Endothelial cell of umbilical vein (primary cell): ENCODE results near the gene SKIDA1. TPM values are rescaled to one million over a fixed set of nuclear protein-coding genes. Genes with fewer than 3 reads are reported as not detected.

Experiments used
- BruUV-seq: library from RNA; stranded (reverse); fragments of 400-500 nt; replicated peaks from 2 replicates; lab custom pipeline; 2021; lab: Mats Ljungman, UMichigan
- CTCF ChIA-PET: fragments of 300-600, 350-600 bp; sonication (Branson Sonifier 250); formaldehyde crosslinking; loops from one replicate; lab custom pipeline; 2021; ENCODE audit warnings: antibody characterized with exemption, inconsistent platforms; lab: Charles Lee
- POLR2A ChIA-PET: fragments of 300-600, 350-600 bp; sonication (Branson Sonifier 250); formaldehyde crosslinking; loops from one replicate; lab custom pipeline; 2021; ENCODE audit warnings: antibody characterized with exemption, inconsistent platforms; lab: Charles Lee
- DNase-seq: peaks from one replicate; pipeline ENCODE4 v3.0.0-alpha.2; 2011; ENCODE audit warnings: low read depth, low spot score
- FAIRE-seq: peaks from 2 replicates; lab custom pipeline; 2011; peaks lifted over from hg19 to GRCh38; lab: Jason Lieb, UNC
- H2AFZ ChIP-seq: 2 replicates; pipeline ENCODE4 v1.6.0; 2012; ENCODE audit warnings: low read depth, low read length, control low read depth, inconsistent platforms
- H3K27ac ChIP-seq: 2 replicates; pipeline ENCODE4 v1.5.1; 2011; ENCODE audit warnings: low read depth, mild to moderate bottlenecking, control low read depth, low read length, moderate library complexity; ENCODE audit not compliant: insufficient read depth
- H3K27me3 ChIP-seq, 2 experiments: 2 replicates each; pipeline versions ENCODE4 v1.6.0 to v1.6.1; 2011; ENCODE audit warnings: low read length in 2 of 2, mixed read lengths in 1 of 2; ENCODE audit not compliant: control insufficient read depth in 2 of 2, insufficient read depth in 2 of 2
- H3K36me3 ChIP-seq, 2 experiments: 2 replicates in 1 of 2; 3 replicates in 1 of 2; pipeline ENCODE4 v1.5.1; 2011; ENCODE audit warnings: low read length in 2 of 2, mild to moderate bottlenecking in 1 of 2, moderate library complexity in 1 of 2; ENCODE audit not compliant: control insufficient read depth in 2 of 2, insufficient read depth in 2 of 2; ENCODE audit errors: extremely low read depth in 1 of 2
- H3K4me1 ChIP-seq: 3 replicates; pipeline ENCODE4 v1.5.1; 2011; ENCODE audit warnings: mild to moderate bottlenecking, low read length; ENCODE audit not compliant: control insufficient read depth, insufficient read depth; ENCODE audit errors: extremely low read depth
- H3K4me2 ChIP-seq: 2 replicates; pipeline ENCODE4 v1.6.1; 2011; ENCODE audit warnings: low read length, control low read depth, mixed read lengths; ENCODE audit not compliant: insufficient read depth
- H3K4me3 ChIP-seq, 3 experiments: fragments of 200-600 bp in 1 of 3; sonication (generic), shearing (Covaris generic) in 1 of 3; replicated peaks in 1 of 3; 2 replicates each; pipeline ENCODE4 v1.5.1; 2011 to 2016; ENCODE audit warnings: control low read depth in 3 of 3, low read length in 3 of 3, mild to moderate bottlenecking in 2 of 3, inconsistent platforms in 1 of 3, low read depth in 1 of 3, moderate library complexity in 1 of 3; ENCODE audit not compliant: insufficient read depth in 1 of 3
- H3K79me2 ChIP-seq: 2 replicates; pipeline ENCODE4 v1.6.0; 2012; ENCODE audit warnings: low read length, inconsistent platforms; ENCODE audit not compliant: control insufficient read depth, insufficient read depth
- H3K9ac ChIP-seq: replicated peaks from 2 replicates; pipeline ENCODE3; 2011; ENCODE audit warnings: low read length, control low read depth; ENCODE audit not compliant: insufficient read depth; ENCODE audit errors: extremely low read depth
- H3K9me1 ChIP-seq: replicated peaks from 3 replicates; pipeline ENCODE4 v1.6.0; 2011; ENCODE audit warnings: mild to moderate bottlenecking, low read length; ENCODE audit not compliant: control insufficient read depth, insufficient read depth; ENCODE audit errors: extremely low read depth
- H3K9me3 ChIP-seq: replicated peaks from 2 replicates; pipeline ENCODE4 v1.5.1; 2012; ENCODE audit warnings: low read length, inconsistent platforms; ENCODE audit not compliant: control insufficient read depth, insufficient read depth
- H4K20me1 ChIP-seq: replicated peaks from 2 replicates; pipeline ENCODE3; 2011; ENCODE audit warnings: mild to moderate bottlenecking, low read length; ENCODE audit not compliant: control insufficient read depth, insufficient read depth; ENCODE audit errors: extremely low read depth
- CTCF ChIP-seq, 2 donors: IDR thresholded peaks; 1 replicate in 1 of 2; 2 replicates in 1 of 2; pipeline ENCODE4 v1.5.1; 2011; ENCODE audit warnings: low read length in 2 of 2, mild to moderate bottlenecking in 2 of 2, moderate library complexity in 2 of 2, control low read depth in 1 of 2, inconsistent platforms in 1 of 2, low read depth in 1 of 2; ENCODE audit not compliant: insufficient read depth in 1 of 2; ENCODE audit errors: extremely low read depth in 1 of 2
- EZH2 ChIP-seq: IDR thresholded peaks from 2 replicates; pipeline ENCODE4 v1.6.1; 2012; ENCODE audit warnings: borderline replicate concordance, low read depth, mild to moderate bottlenecking, moderate library complexity, low read length, inconsistent platforms; ENCODE audit not compliant: severe bottlenecking
- FOS ChIP-seq: IDR thresholded peaks from 2 replicates; pipeline ENCODE4 v1.6.1; 2011; ENCODE audit warnings: mild to moderate bottlenecking, low read length, moderate library complexity, borderline replicate concordance; ENCODE audit not compliant: insufficient read depth
- JUN ChIP-seq: IDR thresholded peaks from 2 replicates; pipeline ENCODE4 v1.6.1; 2011; ENCODE audit warnings: borderline replicate concordance, low read depth; ENCODE audit not compliant: insufficient read length, insufficient read depth
- MYC ChIP-seq: IDR thresholded peaks from one replicate; pipeline ENCODE4 v1.6.1; 2011; ENCODE audit warnings: mild to moderate bottlenecking, low read depth, low read length
- POLR2A ChIP-seq: IDR thresholded peaks from 2 replicates; pipeline ENCODE4 v1.6.1; 2012; ENCODE audit warnings: low read depth, mild to moderate bottlenecking, control low read depth, low read length
- POLR2AphosphoS5 ChIP-seq: IDR thresholded peaks from 2 replicates; pipeline ENCODE4 v1.6.1; 2012; ENCODE audit warnings: low read depth, mild to moderate bottlenecking, control low read depth, low read length, moderate library complexity; ENCODE audit not compliant: insufficient read depth
- dilution Hi-C: fragments of 300-500 bp; cut with MboI; formaldehyde crosslinking; loops from one replicate; pipeline ENCODE4 v1.15.0; 2019; ENCODE audit warnings: low sequenced_read_pairs; ENCODE audit not compliant: extremely low pct_ligation_motif_present
- intact Hi-C: fragments of 100-400 bp; cut with micrococcal nuclease; formaldehyde crosslinking; loops from one replicate; pipeline ENCODE4 v1.10.0; 2022
- polyA plus RNA-seq, 4 experiments: library from polyadenylated mRNA; depleted of rRNA in 3 of 4; stranded (reverse) in 3 of 4; unstranded in 1 of 4; fragments of >200 nt; gene quantifications; 2 replicates each; pipeline versions ENCODE4 v1.2.1 to v1.2.3, GENCODE V29; 2011 to 2012; ENCODE audit warnings: missing spikeins in 1 of 4
- total RNA-seq: library from RNA; stranded (reverse); gene quantifications from 2 replicates; pipeline ENCODE4 v1.2.3, GENCODE V29; 2021

Gene SKIDA1
- total and polyA plus RNA-seq, 2 donors (not counting 3 experiments of a cell fraction or from before 2014, with no cell fraction given): 0.21 to 0.71 TPM

GRCh38 chr10:21508706-21509331 is 16.7 kb downstream of the SKIDA1 start:
- dilution Hi-C loops: no loop called here
- H3K4me1 ChIP-seq: no peaks in the 10 kb centered on the region
- ChIA-PET POLR2A (no interaction called here), CTCF (interaction anchor here (0.5 kb wide), 1 partner anchor 761 kb away, joined by 3 read pairs; no protein-coding TSS in a partner anchor)
- H3K9ac ChIP-seq: no peak overlapping the region
- no TSS peak for BruUV-seq
- intact Hi-C loops: no loop called here
- H4K20me1 ChIP-seq: no peaks in the 10 kb centered on the region
- TF ChIP-seq POLR2A: no peak
- no peak for TF ChIP-seq JUN
- TF ChIP-seq CTCF (IDR thresholded peaks at IDR 0.05; ENCODE audit: extremely low read depth in 1 of 2, insufficient read depth in 1 of 2, low read depth in 1 of 2, low read length in 2 of 2): no peak
- no peak for TF ChIP-seq FOS
- no peaks in the 10 kb centered on the region for H3K9me3 ChIP-seq
- no peak overlapping the region for H2AFZ ChIP-seq
- H3K4me2 ChIP-seq: no peak overlapping the region
- no peaks in the 10 kb centered on the region for H3K79me2 ChIP-seq
- DNase-seq (no peak), FAIRE-seq (no peak)
- H3K27ac ChIP-seq: no peak overlapping the region
- H3K9me1 ChIP-seq: no peaks in the 10 kb centered on the region
- peaks cover 5 to 15% of the 10 kb centered on the region in 2 experiments for H3K27me3 ChIP-seq
- no peaks in the 10 kb centered on the region for H3K36me3 ChIP-seq
- H3K4me3 ChIP-seq: no peak overlapping the region

- no peak overlapping the region for H3K4me2 ChIP-seq
- no peak overlapping the region for H2AFZ ChIP-seq
- no peak for TF ChIP-seq MYC
- no peak for TF ChIP-seq CTCF (IDR thresholded peaks at IDR 0.05; ENCODE audit: extremely low read depth in 1 of 2, insufficient read depth in 1 of 2, low read depth in 1 of 2, low read length in 2 of 2)
- no peak for TF ChIP-seq JUN
- no peak for TF ChIP-seq EZH2
- TF ChIP-seq POLR2AphosphoS5: no peak
- H3K27me3 ChIP-seq: peaks cover 7 to 16% of the 10 kb centered on the region in 2 experiments
- H4K20me1 ChIP-seq: no peaks in the 10 kb centered on the region
- dilution Hi-C loops: no loop called here
- no peaks in the 10 kb centered on the region for H3K9me3 ChIP-seq
- POLR2A ChIA-PET: no interaction called here
- CTCF ChIA-PET: interaction anchor here (0.6 to 1.8 kb wide), 2 partner anchors 10 to 222 kb away, joined by 4 read pairs; no protein-coding TSS in a partner anchor
- H3K9me1 ChIP-seq: no peaks in the 10 kb centered on the region
- H3K79me2 ChIP-seq: no peaks in the 10 kb centered on the region
- no peaks in the 10 kb centered on the region for H3K36me3 ChIP-seq
- no peak overlapping the region for H3K9ac ChIP-seq
- intact Hi-C loops: no loop called here
- H3K4me3 ChIP-seq: no peak overlapping the region
- no TSS peak for BruUV-seq
- FAIRE-seq (no peak), DNase-seq (no peak)
- H3K27ac ChIP-seq: no peak overlapping the region
- no peaks in the 10 kb centered on the region for H3K4me1 ChIP-seq
Observed at GRCh38 chr10:21507150-21507549, 18.3 kb downstream of the SKIDA1 start.
